Gastrocnemius medialis (tissue), 4 donors: ENCODE measurements around the gene KPTN. TPM values are rescaled to one million over a fixed set of nuclear protein-coding genes. Genes with fewer than 3 reads are reported as not detected.

Experiments
- ATAC-seq, 2 donors: fragments of 150-250 bp; one replicate each; pipeline ENCODE4 v1.9.1; 2016
- DNase-seq, 2 donors: peaks; one replicate each; pipeline ENCODE4 v3.0.0-alpha.2; 2019
- H3K27ac ChIP-seq, 4 donors: fragments of 200-600 bp; sonication (generic); 1 replicate in 1 of 4; 2 replicates in 3 of 4; pipeline ENCODE4 v1.5.1; 2016 to 2018; ENCODE audit warnings: mild to moderate bottlenecking in 2 of 4, moderate library complexity in 1 of 4
- H3K27me3 ChIP-seq, 3 donors: fragments of 200-600 bp; sonication (generic) in 2 of 3; 1 replicate in 1 of 3; 2 replicates in 2 of 3; pipeline versions ENCODE4 v1.5.1 to v1.6.0; 2016 to 2019; ENCODE audit warnings: mild to moderate bottlenecking in 1 of 3, moderate library complexity in 1 of 3
- H3K36me3 ChIP-seq, 2 donors: fragments of 200-600 bp; sonication (generic) in 1 of 2; one replicate each; pipeline ENCODE4 v1.5.1; 2017 to 2018
- H3K4me1 ChIP-seq, 2 donors: fragments of 200-600 bp; sonication (generic) in 1 of 2; one replicate each; pipeline ENCODE4 v1.5.1; 2016 to 2017; ENCODE audit warnings: mild to moderate bottlenecking in 2 of 2
- H3K4me3 ChIP-seq, 4 donors: fragments of 200-600 bp; sonication (generic) in 3 of 4; 1 replicate in 1 of 4; 2 replicates in 3 of 4; pipeline ENCODE4 v1.5.1; 2016 to 2019; ENCODE audit warnings: mild to moderate bottlenecking in 2 of 4
- H3K9me3 ChIP-seq, 3 donors: fragments of 200-600 bp; sonication (generic) in 2 of 3; 1 replicate in 1 of 3; 2 replicates in 2 of 3; pipeline ENCODE4 v1.5.1; 2016 to 2019
- CTCF ChIP-seq, 5 experiments: fragments of 450-650 bp in 3 of 5; fragments of 200-600 bp in 2 of 5; sonication (generic) in 2 of 5; IDR thresholded peaks in 4 of 5; conservative IDR thresholded peaks in 1 of 5; 1 replicate in 4 of 5; 2 replicates in 1 of 5; pipeline ENCODE4 v1.5.1; 2016 to 2019; ENCODE audit warnings: antibody characterized with exemption in 5 of 5, mild to moderate bottlenecking in 3 of 5, moderate library complexity in 3 of 5
- POLR2A ChIP-seq, 2 donors: fragments of 450-650 bp; IDR thresholded peaks; one replicate each; pipeline ENCODE4 v1.6.1; 2017; ENCODE audit warnings: antibody characterized with exemption in 2 of 2, mild to moderate bottlenecking in 2 of 2, moderate library complexity in 2 of 2
- in situ Hi-C, 4 donors: fragments of 200-750 bp; cut with MboI; loops; one replicate each; pipeline versions ENCODE4 v1.15.0 to v1.8.0; 2017; ENCODE audit warnings: low sequenced_read_pairs in 4 of 4
- intact Hi-C: fragments of 100-400 bp; cut with DNase I; formaldehyde crosslinking; loops from one replicate; pipeline ENCODE4 v1.15.1; 2023; ENCODE audit warnings: low total_unique reads
- total RNA-seq, 4 donors: library from RNA; depleted of rRNA; stranded (reverse); fragments of >200 nt; gene quantifications; one replicate each; pipeline versions ENCODE4 v1.1.0 to v1.2.3, GENCODE V29; 2016

Gene KPTN
- total RNA-seq, 4 donors from 2014 or later, result 0.91 to 6.4 (median 3.9) TPM

- intact Hi-C loops, result loop anchor here (5.0 to 10.0 kb wide), 2 partner anchors 244 to 917 kb away; partner anchors contain the start of genes CALM3 and INAFM1
- in situ Hi-C loops, result loop anchor here (5.0 to 10.0 kb wide), 4 partner anchors 82 to 186 kb away; no protein-coding TSS in a partner anchor
- H3K36me3 ChIP-seq, result no peaks in the 10 kb centered on the region
- no peaks in the 10 kb centered on the region for H3K9me3 ChIP-seq
- H3K4me1 ChIP-seq, result peaks cover 14 to 19% of the 10 kb centered on the region in 2 donors
- H3K27ac ChIP-seq, result no peak overlapping the region
- no peak overlapping the region for H3K4me3 ChIP-seq
- ATAC-seq, result no peak
- no peaks in the 10 kb centered on the region for H3K27me3 ChIP-seq
- TF ChIP-seq CTCF (IDR thresholded peaks at IDR 0.05 in 4 of 5, conservative IDR thresholded peaks at IDR 0.05 in 1 of 5), result no peak
- no peak for TF ChIP-seq POLR2A (IDR thresholded peaks at IDR 0.05)
- DNase-seq, result no peak
These were observed 34.8 kb upstream of the KPTN start for GRCh38 chr19:47518854-47519253.

GRCh38 chr19:47518139-47518538 is 34.1 kb upstream of the KPTN start:
- in situ Hi-C loops (loop anchor here (5.0 to 10.0 kb wide), 4 partner anchors 81 to 187 kb away; no protein-coding TSS in a partner anchor), intact Hi-C loops (loop anchor here (5.0 to 10.0 kb wide), 2 partner anchors 243 to 916 kb away; partner anchors contain the start of genes CALM3 and INAFM1)
- Histone ChIP-seq H3K27me3 (no peaks in the 10 kb centered on the region), H3K4me1 (peaks cover 20 to 26% of the 10 kb centered on the region in 2 donors), H3K4me3 (no peak overlapping the region), H3K27ac (no peak overlapping the region), H3K9me3 (no peaks in the 10 kb centered on the region), H3K36me3 (no peaks in the 10 kb centered on the region)
- ATAC-seq, result no peak
- TF ChIP-seq POLR2A (IDR thresholded peaks at IDR 0.05) (no peak), CTCF (IDR thresholded peaks at IDR 0.05 in 4 of 5, conservative IDR thresholded peaks at IDR 0.05 in 1 of 5) (no peak)
- DNase-seq, result no peak

- DNase-seq (peak; percentile 100), ATAC-seq (peak; percentile 84 to 91)
- Histone ChIP-seq H3K9me3 (no peaks in the 10 kb centered on the region), H3K4me1 (peaks cover 43 to 48% of the 10 kb centered on the region in 2 donors), H3K27me3 (no peaks in the 10 kb centered on the region), H3K36me3 (no peaks in the 10 kb centered on the region), H3K27ac (peak within 1 kb of the TSS; percentile 96 to 100 (median 99)), H3K4me3 (peak within 1 kb of the TSS; percentile 83 to 98 (median 95))
- in situ Hi-C loops (loop anchor here (5.0 to 10.0 kb wide), 4 partner anchors 78 to 190 kb away; no protein-coding TSS in a partner anchor), intact Hi-C loops (loop anchor here (1.0 to 10.0 kb wide), 9 partner anchors 31 to 913 kb away; partner anchors contain the start of genes CALM3, INAFM1 and KPTN)
- TF ChIP-seq CTCF (IDR thresholded peaks at IDR 0.05 in 4 of 5, conservative IDR thresholded peaks at IDR 0.05 in 1 of 5) (no peak), POLR2A (IDR thresholded peaks at IDR 0.05) (peak; percentile 99 to 100)
These were observed 31.0 kb upstream of the KPTN start, which contains the start of gene NAPA for GRCh38 chr19:47514869-47515588. TSS of gene NAPA (minus strand) at chr19:47515063. CDS start at chr19:47514940, 123 bp downstream.

- intact Hi-C loops (loop anchor here (2.0 to 10.0 kb wide), 3 partner anchors 184 to 268 kb away; partner anchors contain the start of gene INAFM1), in situ Hi-C loops (loop anchor here in 2 of 4 donors (10.0 kb wide), 2 partner anchors 180 to 190 kb away; no protein-coding TSS in a partner anchor)
- ATAC-seq (no peak), DNase-seq (no peak)
- Histone ChIP-seq H3K9me3 (no peaks in the 10 kb centered on the region), H3K36me3 (no peaks in the 10 kb centered on the region), H3K27me3 (no peaks in the 10 kb centered on the region), H3K4me1 (peaks cover 51 to 55% of the 10 kb centered on the region in 2 donors), H3K4me3 (peak overlapping the region; percentile 83 to 98 (median 95)), H3K27ac (peak overlapping the region; percentile 96 to 100 (median 99))
- TF ChIP-seq POLR2A (IDR thresholded peaks at IDR 0.05) (no peak), CTCF (IDR thresholded peaks at IDR 0.05 in 4 of 5, conservative IDR thresholded peaks at IDR 0.05 in 1 of 5) (no peak)
These were observed 30.3 kb upstream of the KPTN start for GRCh38 chr19:47514151-47514868.
